Coronary artery (tissue), 2 donors: Measurements from ENCODE around the gene GRIK2.

Experiments
- DNase-seq: peaks from one replicate; pipeline ENCODE4 v3.0.0-alpha.2; 2017; ENCODE audit warnings: low spot score
- H3K27ac ChIP-seq, 2 donors: fragments of 200-600 bp; sonication (generic); one replicate each; pipeline ENCODE4 v1.5.1; 2016 to 2019
- H3K4me3 ChIP-seq: fragments of 200-600 bp; sonication (generic); 2 replicates; pipeline ENCODE4 v1.5.1; 2016; ENCODE audit warnings: mild to moderate bottlenecking, moderate library complexity
- TF ChIP-seq, protein P1 (sequence below): fragments of 200-600 bp; sonication (generic); IDR thresholded peaks from one replicate; pipeline ENCODE4 v1.5.1; 2019; ENCODE audit warnings: antibody characterized with exemption

Gene GRIK2

GRCh38 chr6:101800598-101800997 lies 407.1 kb downstream of the GRIK2 start:
- Histone ChIP-seq H3K27ac (no peak overlapping the region), H3K4me3 (no peak overlapping the region)
- TF ChIP-seq, protein P1, sequence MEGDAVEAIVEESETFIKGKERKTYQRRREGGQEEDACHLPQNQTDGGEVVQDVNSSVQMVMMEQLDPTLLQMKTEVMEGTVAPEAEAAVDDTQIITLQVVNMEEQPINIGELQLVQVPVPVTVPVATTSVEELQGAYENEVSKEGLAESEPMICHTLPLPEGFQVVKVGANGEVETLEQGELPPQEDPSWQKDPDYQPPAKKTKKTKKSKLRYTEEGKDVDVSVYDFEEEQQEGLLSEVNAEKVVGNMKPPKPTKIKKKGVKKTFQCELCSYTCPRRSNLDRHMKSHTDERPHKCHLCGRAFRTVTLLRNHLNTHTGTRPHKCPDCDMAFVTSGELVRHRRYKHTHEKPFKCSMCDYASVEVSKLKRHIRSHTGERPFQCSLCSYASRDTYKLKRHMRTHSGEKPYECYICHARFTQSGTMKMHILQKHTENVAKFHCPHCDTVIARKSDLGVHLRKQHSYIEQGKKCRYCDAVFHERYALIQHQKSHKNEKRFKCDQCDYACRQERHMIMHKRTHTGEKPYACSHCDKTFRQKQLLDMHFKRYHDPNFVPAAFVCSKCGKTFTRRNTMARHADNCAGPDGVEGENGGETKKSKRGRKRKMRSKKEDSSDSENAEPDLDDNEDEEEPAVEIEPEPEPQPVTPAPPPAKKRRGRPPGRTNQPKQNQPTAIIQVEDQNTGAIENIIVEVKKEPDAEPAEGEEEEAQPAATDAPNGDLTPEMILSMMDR: no peak
- no peak for DNase-seq

- H3K4me3 ChIP-seq: no peak overlapping the region
- no peak for DNase-seq
- TF ChIP-seq, protein P1: no peak
These were observed 409.6 kb downstream of the GRIK2 start for GRCh38 chr6:101803136-101803535.

GRCh38 chr6:101806241-101806640 lies 412.7 kb downstream of the GRIK2 start:
- TF ChIP-seq, protein P1: no peak
- DNase-seq: no peak
- no peak overlapping the region for H3K27ac ChIP-seq
- H3K4me3 ChIP-seq: no peak overlapping the region

More at GRCh38 chr6:101803136-101803535, 409.6 kb downstream of the GRIK2 start:
- no peak overlapping the region for H3K27ac ChIP-seq

GRCh38 chr6:101811108-101811507 lies 417.6 kb downstream of the GRIK2 start:
- H3K27ac ChIP-seq: no peak overlapping the region
- DNase-seq: no peak
- H3K4me3 ChIP-seq: no peak overlapping the region
- TF ChIP-seq, protein P1: no peak

- TF ChIP-seq, protein P1: no peak
- Histone ChIP-seq H3K27ac (no peak overlapping the region), H3K4me3 (no peak overlapping the region)
- no peak for DNase-seq
These were observed 423.2 kb downstream of the GRIK2 start for GRCh38 chr6:101816716-101817115.

DNA sequence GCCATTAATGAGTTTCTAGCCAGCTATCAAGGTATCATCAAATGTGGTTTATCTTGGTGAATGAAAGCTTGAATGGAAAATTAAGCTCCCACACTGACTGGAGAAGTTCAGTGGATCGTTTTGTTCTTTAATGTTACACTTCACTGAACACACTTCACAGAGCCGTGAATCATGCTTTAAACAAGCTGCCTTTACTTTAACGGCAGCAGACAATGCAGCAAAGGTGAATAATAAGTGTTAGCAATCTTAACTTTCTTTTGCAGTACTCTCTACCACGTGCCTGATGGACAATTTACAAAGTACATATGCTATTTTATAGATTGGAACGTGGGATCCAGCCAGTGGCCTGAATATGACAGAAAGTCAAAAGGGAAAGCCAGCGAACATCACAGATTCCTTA lies 424.5 kb downstream of the GRIK2 start:
- TF ChIP-seq, protein P1: no peak
- H3K27ac ChIP-seq: no peak overlapping the region
- H3K4me3 ChIP-seq: no peak overlapping the region
- DNase-seq: no peak

- TF ChIP-seq, protein P1: no peak
- H3K4me3 ChIP-seq: no peak overlapping the region
- H3K27ac ChIP-seq: no peak overlapping the region
- DNase-seq: no peak
These were observed 431.2 kb downstream of the GRIK2 start for GRCh38 chr6:101824551-101825345.
